Upper lobe of right lung (tissue), 1 donor: Measurements from ENCODE around the gene CDT1. TPM values are rescaled to one million over a fixed set of nuclear protein-coding genes. Genes with fewer than 3 reads are reported as not detected.

Experiments used
- ATAC-seq: fragments of 200-7000 bp; cut with Tn5 transposase; one replicate; pipeline ENCODE4 v1.9.1; 2020; ENCODE audit warnings: mild to moderate bottlenecking, moderate library complexity
- DNase-seq: peaks from one replicate; pipeline ENCODE4 v3.0.0-alpha.2; 2020
- H3K27ac ChIP-seq: fragments of 200-600 bp; one replicate; pipeline ENCODE4 v1.8.0; 2022
- H3K27me3 ChIP-seq: fragments of 200-600 bp; one replicate; pipeline ENCODE4 v1.8.0; 2022; ENCODE audit warnings: mild to moderate bottlenecking
- H3K36me3 ChIP-seq: fragments of 200-600 bp; one replicate; pipeline ENCODE4 v1.8.0; 2022
- H3K4me1 ChIP-seq: fragments of 200-600 bp; one replicate; pipeline ENCODE4 v1.8.0; 2022
- H3K4me3 ChIP-seq: fragments of 200-600 bp; one replicate; pipeline ENCODE4 v1.8.0; 2022; ENCODE audit warnings: mild to moderate bottlenecking
- H3K9me3 ChIP-seq: fragments of 200-600 bp; one replicate; pipeline ENCODE4 v1.8.0; 2022
- CTCF ChIP-seq: fragments of 200-600 bp; IDR thresholded peaks from one replicate; pipeline ENCODE4 v1.8.0; 2022; ENCODE audit warnings: antibody characterized with exemption
- intact Hi-C: fragments of 100-400 bp; cut with DNase I; formaldehyde crosslinking; loops from one replicate; pipeline ENCODE4 v1.11.0; 2022
- total RNA-seq: library from RNA; stranded (reverse); fragmentation: NEBNext Ultra II Directional; extraction: Animal tissue kit (Norgen Biotek cat#: 25700); gene quantifications from one replicate; pipeline ENCODE4 v1.2.1, GENCODE V29; 2021
- donor health status: DM: no; HTN: yes; CAD: no; lungs with severe emphysema.

Gene CDT1
- total RNA-seq, 1 donor from 2014 or later, result 1.0 TPM

- ATAC-seq (no peak), DNase-seq (no peak)
- H3K27me3 ChIP-seq, result no peaks in the 10 kb centered on the region
- peaks cover 21% of the 10 kb centered on the region for H3K4me1 ChIP-seq
- H3K4me3 ChIP-seq, result no peak overlapping the region
- TF ChIP-seq CTCF, result no peak
- peaks cover 4% of the 10 kb centered on the region for H3K36me3 ChIP-seq
- H3K9me3 ChIP-seq, result no peaks in the 10 kb centered on the region
- intact Hi-C loops, result no loop called here
- no peak overlapping the region for H3K27ac ChIP-seq
These were observed 47.1 kb downstream of the CDT1 start for GRCh38 chr16:88850531-88851199.

DNA sequence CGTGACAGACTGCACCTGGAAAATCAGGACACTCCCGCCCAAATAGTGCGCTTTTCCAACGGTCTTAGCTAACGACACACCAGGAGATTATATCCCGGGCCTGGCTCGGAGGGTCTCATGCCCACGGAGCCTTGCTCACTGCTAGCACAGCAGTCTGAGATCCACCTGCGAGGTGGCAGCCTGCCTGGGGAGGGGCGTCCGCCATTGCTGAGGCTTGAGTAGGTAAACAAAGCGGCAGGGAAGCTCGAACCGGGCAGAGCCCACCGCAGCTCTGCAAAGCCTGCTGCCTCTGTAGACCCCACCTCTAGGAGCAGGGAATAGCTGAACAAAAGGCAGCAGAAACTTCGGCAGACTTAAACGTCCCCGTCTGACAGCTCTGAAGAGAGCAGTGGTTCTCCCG, 48.0 kb downstream of the CDT1 start:
- DNase-seq (no peak), ATAC-seq (no peak)
- peaks cover 27% of the 10 kb centered on the region for H3K4me1 ChIP-seq
- no peak for TF ChIP-seq CTCF
- intact Hi-C loops, result no loop called here
- peaks cover 4% of the 10 kb centered on the region for H3K36me3 ChIP-seq
- no peaks in the 10 kb centered on the region for H3K27me3 ChIP-seq
- H3K9me3 ChIP-seq, result no peaks in the 10 kb centered on the region
- no peak overlapping the region for H3K27ac ChIP-seq
- no peak overlapping the region for H3K4me3 ChIP-seq

DNA sequence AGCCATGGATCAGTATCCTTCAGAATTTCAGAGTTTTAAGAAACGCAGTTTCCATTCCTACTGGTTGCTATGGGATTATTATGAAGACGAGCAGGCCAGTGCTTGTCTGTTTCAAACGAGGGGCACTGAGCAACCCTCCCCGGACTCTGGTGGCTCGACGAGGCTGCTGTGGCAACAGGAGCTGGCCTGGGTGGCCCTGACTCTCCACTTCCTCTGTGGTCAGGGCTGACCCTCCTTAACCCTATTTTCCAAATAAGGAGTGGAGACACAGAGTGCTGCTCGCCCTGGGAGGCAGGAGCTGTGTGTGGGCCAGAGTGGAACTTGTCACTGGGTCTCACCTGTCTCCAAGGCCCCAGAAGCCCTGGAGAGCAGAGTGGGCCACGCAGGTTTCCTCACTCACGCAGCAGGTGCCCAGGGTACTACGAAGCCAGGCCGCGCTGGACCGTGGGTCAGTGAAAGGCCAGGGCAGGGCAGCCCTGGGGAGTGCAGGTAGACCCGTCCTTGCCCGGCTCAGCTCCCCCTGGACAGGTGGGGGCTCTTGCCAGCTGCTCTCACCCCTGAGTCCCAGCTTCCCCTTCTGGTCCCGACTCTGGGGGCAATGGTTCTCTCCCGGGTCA, 49.8 kb downstream of the CDT1 start:
- DNase-seq, result peak; percentile 72
- no peaks in the 10 kb centered on the region for H3K27me3 ChIP-seq
- H3K4me3 ChIP-seq, result no peak overlapping the region
- peaks cover 33% of the 10 kb centered on the region for H3K4me1 ChIP-seq
- no peaks in the 10 kb centered on the region for H3K36me3 ChIP-seq
- intact Hi-C loops, result no loop called here
- ATAC-seq, result peak; percentile 12
- TF ChIP-seq CTCF, result no peak
- H3K9me3 ChIP-seq, result no peaks in the 10 kb centered on the region
- no peak overlapping the region for H3K27ac ChIP-seq

DNA sequence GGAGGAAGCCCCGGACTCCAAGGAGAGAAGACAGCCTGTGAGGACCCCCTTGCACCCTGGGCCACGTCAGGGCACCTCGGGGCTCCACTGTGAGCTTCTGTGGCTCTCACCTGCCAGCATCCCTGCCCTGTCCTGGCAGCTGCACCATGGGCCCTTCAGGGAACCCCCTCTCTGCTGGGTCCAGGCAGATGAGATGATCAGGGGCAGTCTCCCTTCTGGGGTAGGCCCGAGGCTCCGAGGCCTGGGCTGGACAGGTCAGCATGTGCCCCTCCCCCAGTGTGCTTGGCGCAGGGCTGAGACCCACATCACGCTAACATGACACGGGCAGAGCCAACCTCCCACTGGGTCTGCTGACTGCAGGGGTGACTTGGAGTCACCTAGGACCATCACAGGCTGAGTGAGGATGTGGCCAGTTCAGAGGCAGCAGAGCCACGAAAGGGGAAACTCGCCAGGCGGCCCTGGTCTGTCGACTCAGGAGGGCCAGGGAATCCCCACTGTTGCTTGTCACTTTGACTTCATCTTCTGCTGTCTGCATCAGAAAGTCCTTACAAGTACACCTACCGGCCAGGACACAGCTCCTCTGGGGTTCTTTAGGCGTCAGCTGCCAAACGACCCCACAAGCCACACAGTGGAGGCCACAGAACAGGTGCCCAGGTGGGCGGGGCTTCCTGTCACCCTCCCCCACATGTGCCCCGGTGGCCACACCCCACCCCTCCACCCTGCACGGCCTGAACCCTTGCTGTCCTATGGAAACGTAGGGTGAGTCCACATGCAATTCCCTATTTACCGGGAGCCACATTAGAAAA, 50.9 kb downstream of the CDT1 start:
- H3K36me3 ChIP-seq, result peaks cover 8% of the 10 kb centered on the region
- H3K4me1 ChIP-seq, result peaks cover 38% of the 10 kb centered on the region
- H3K9me3 ChIP-seq, result no peaks in the 10 kb centered on the region
- H3K4me3 ChIP-seq, result no peak overlapping the region
- no peak for TF ChIP-seq CTCF
- intact Hi-C loops, result no loop called here
- DNase-seq (no peak), ATAC-seq (no peak)
- no peak overlapping the region for H3K27ac ChIP-seq
- no peaks in the 10 kb centered on the region for H3K27me3 ChIP-seq

DNA sequence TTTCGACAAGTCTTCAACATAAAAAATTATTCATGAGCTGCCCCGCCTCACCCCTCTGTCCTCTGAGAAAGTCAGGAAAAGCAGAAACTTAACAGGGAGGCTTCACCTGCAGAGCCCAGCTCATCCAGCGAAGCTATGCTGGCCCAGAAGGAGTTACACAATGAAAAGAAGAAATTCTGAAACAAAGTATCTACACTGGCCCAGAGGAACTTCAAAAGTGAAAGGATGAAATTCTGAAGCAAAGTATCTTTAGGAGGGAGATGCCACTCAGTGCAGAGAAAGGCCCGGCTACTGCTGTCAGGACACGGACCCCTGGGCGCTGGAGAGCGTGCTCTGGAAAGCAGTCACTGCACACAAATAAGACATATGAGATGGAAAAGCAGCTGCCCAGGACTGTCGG, 51.6 kb downstream of the CDT1 start:
- no peak overlapping the region for H3K4me3 ChIP-seq
- H3K27ac ChIP-seq, result no peak overlapping the region
- no peaks in the 10 kb centered on the region for H3K9me3 ChIP-seq
- ATAC-seq (no peak), DNase-seq (no peak)
- no peak for TF ChIP-seq CTCF
- no peaks in the 10 kb centered on the region for H3K27me3 ChIP-seq
- peaks cover 38% of the 10 kb centered on the region for H3K4me1 ChIP-seq
- intact Hi-C loops, result no loop called here
- H3K36me3 ChIP-seq, result peaks cover 15% of the 10 kb centered on the region
